ES-I3 (cell line): ENCODE results near the gene FUT2.
"Not testable (repeated sequence)": the region's sequence is repeated elsewhere in the genome, so short reads cannot be mapped to it uniquely, and the experiment has no call there.

Experiments
- H3K36me3 ChIP-seq: 2 replicates; pipeline ENCODE4 v1.6.1; 2013; ENCODE audit warnings: mild to moderate bottlenecking, low read length, control low read depth, moderate library complexity; ENCODE audit not compliant: insufficient read depth
- H3K4me1 ChIP-seq: 2 replicates; pipeline ENCODE4 v1.6.1; 2013; ENCODE audit warnings: mild to moderate bottlenecking, control low read depth, low read length; ENCODE audit not compliant: insufficient read depth
- H3K9ac ChIP-seq: 2 replicates; pipeline ENCODE4 v1.6.1; 2013; ENCODE audit warnings: low read depth, mild to moderate bottlenecking, low read length, moderate library complexity
- H3K9me3 ChIP-seq: 2 replicates; pipeline ENCODE4 v1.6.1; 2013; ENCODE audit warnings: mild to moderate bottlenecking, low read length, moderate library complexity; ENCODE audit not compliant: control insufficient read depth, insufficient read depth

FUT2 gene

DNA sequence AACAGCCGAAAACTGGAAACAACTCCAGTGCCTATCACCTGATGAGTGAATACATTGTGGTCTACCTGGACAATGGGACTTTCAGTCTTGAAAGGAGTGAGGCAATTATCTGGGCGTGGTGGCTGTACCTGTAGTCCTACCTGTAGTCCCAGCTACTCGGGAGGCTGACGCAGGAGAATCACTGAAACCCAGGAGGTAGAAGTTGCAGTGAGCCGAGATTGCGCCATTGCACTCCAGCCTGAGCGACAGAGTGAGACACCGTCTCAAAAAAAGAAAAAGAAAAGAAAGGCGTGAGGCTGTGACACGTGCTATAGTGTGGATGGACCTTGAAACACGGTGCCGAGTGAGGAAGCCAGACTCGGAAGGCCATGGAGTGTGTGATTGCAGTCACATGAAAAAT lies 18.9 kb upstream of the FUT2 start:
- Histone ChIP-seq H3K4me1 (peaks cover 17% of the 10 kb centered on the region), H3K9me3 (no peaks in the 10 kb centered on the region), H3K9ac (no peak overlapping the region), H3K36me3 (no peaks in the 10 kb centered on the region)

DNA sequence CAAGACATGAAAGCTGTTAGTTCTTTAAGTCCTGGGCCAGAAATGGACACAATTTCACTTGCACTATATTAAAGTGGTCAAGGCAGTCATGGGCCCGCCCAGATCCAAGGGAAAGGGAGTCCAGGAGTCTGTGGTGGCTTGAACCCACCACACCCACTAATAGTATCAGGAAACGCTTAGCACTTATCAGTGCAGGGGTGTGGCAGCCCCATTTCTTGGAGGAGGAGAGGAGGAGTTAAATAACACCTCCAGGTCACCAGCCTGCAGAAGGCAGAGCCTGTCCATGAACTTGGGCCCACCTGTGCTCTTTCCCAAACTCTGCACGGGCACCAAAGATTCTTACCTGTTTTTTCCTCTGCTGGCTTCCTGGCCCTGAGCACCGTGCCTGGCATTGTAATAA lies 17.6 kb upstream of the FUT2 start:
- H3K4me1 ChIP-seq: peaks cover 17% of the 10 kb centered on the region
- H3K36me3 ChIP-seq: no peaks in the 10 kb centered on the region
- no peak overlapping the region for H3K9ac ChIP-seq
- no peaks in the 10 kb centered on the region for H3K9me3 ChIP-seq

DNA sequence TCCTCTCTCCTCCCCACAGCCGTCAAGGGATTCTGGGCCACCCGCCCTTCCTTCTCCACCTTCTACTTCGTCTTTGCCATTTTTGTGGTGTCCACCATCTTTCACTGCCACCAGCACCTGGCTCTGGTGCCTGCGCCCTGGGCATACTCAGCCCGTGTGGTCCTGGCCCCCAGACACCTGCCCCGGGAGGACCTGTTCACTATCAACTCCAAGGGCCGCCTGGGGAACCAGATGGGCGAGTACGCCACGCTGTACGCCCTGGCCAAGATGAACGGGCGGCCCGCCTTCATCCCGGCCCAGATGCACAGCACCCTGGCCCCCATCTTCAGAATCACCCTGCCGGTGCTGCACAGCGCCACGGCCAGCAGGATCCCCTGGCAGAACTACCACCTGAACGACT lies 15.8 kb upstream of the FUT2 start:
- not testable (repeated sequence) for H3K36me3 ChIP-seq, H3K4me1 ChIP-seq, H3K9ac ChIP-seq, H3K9me3 ChIP-seq

DNA sequence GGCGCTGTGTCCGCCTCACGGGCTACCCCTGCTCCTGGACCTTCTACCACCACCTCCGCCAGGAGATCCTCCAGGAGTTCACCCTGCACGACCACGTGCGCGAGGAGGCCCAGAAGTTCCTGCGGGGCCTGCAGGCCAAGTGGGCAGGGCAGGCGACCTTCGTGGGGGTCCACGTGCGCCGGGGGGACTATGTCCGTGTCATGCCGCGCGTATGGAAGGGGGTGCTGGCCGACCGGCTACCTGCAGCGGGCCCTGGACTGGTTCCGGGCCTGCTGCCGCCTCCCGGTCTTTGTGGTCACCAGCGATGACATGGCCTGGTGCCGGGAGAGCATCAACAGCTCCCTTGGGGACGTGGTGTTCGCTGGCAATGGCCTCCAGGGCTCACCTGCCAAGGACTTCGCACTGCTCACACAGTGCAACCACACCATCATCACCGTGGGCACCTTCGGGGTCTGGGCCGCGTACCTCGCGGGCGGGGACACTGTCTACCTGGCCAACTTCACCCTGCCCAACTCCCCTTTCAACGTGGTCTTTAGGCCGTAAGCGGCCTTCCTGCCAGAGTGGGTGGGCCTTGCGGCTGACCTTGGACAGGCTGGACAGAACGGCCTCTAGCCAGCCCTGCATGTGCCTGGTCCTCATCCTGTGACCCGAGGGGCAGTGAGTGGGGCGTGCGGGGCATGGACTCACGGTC lies 15.2 kb upstream of the FUT2 start:
- Histone ChIP-seq H3K4me1 (peaks cover 3% of the 10 kb centered on the region; the same call in 1 of the 2 replicates), H3K36me3 (no peaks in the 10 kb centered on the region), H3K9ac (no peak overlapping the region), H3K9me3 (no peaks in the 10 kb centered on the region)

DNA sequence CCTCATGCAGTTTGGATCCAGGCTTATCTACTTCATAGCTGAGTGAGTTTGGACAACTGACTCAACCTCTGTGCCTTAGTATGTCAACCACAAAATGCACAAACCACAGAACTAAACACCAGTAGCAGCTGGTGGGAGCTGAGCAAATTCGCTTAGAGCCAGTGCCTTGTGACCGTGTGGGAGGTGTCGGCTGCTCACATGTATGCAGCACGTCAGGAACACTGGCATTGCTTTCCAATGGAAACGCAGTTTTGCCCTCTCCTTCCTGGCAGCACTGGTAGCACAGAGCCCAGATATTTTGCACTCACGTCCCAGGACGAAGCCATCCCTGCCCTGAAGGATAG lies 14.7 kb upstream of the FUT2 start:
- Histone ChIP-seq H3K9ac (no peak overlapping the region), H3K9me3 (no peaks in the 10 kb centered on the region), H3K4me1 (no peaks in the 10 kb centered on the region), H3K36me3 (no peaks in the 10 kb centered on the region)

DNA sequence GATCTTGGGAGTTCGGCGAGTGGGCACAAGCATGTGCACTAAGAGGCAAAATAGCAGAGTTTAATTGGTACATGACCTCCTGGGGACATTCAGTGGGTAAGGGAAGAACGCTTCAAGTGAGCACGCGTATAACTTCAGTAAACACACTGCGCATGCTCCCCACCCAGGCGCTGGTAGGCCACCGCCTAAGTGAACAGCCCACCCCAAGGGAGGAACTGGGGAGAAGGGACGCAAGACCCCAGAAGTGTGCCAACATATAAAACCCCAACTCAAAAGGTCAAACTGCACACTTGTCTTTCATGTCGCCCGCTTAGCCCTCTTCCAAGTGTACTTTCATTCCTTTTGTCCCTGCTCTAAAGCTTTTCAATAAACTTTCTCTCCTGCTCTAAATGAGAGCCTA lies 12.4 kb upstream of the FUT2 start:
- H3K9ac ChIP-seq: no peak overlapping the region
- H3K4me1 ChIP-seq: no peaks in the 10 kb centered on the region
- H3K9me3 ChIP-seq: no peaks in the 10 kb centered on the region
- no peaks in the 10 kb centered on the region for H3K36me3 ChIP-seq

DNA sequence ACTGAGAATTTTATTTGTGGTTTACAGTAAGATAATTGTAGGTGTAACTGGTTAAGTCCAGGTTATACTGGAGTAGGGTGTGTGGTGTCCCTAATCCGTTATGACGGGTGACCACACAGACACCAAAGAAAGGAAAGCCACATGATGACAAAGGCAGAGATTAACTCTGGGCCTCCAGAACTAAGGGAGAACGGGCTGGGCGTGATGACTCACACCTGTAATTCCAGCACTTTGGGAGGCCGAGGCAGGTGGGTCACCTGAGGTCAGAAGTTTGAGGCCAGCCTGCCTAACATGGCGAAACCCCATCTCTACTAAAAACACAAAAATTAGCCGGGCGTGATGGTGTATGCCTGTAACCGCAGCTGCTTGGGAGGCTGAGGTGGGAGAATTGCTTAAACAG lies 10.2 kb upstream of the FUT2 start:
- Histone ChIP-seq H3K36me3 (no peaks in the 10 kb centered on the region), H3K4me1 (no peaks in the 10 kb centered on the region), H3K9ac (no peak overlapping the region), H3K9me3 (no peaks in the 10 kb centered on the region)

DNA sequence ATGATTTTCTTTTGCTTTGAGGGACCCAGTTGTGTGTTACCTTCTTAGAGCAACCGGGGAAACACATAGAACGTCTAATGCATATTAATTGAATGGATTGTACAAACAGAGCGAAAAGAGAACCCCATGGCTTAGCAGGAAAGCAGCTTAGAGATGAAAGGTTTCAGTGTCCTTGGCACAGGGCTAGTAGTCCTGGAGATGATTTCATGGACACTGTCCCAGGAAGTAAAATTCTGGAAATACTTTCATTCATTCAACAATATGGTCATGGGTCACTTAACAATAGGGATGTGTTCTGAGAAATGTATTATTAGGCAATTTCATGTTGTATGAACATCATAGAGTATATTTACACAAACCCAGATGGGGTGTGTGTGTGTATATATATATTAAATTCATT lies 9.7 kb upstream of the FUT2 start:
- Histone ChIP-seq H3K36me3 (no peaks in the 10 kb centered on the region), H3K4me1 (no peaks in the 10 kb centered on the region), H3K9me3 (no peaks in the 10 kb centered on the region), H3K9ac (no peak overlapping the region)

DNA sequence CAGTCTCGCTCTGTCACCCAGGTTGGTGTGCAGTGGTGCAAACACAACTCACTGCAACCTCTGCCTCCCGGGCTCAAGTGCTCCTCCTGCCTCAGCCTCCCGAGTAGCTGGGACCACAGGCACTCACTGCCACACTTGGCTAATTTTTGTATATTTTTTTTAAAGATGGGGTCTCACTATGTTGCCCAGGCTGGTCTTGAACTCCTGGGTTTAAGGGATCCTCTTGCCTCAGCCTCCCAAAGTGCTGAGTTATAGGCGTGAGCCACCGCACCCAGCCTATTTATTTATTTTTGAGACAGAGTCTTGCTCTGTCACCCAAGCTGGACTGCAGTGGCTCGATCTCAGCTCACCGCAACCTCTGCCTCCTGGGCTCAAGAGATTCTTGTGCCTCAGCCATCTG lies 9.1 kb upstream of the FUT2 start:
- H3K36me3 ChIP-seq, H3K9ac ChIP-seq, H3K9me3 ChIP-seq, H3K4me1 ChIP-seq: not testable (repeated sequence)

DNA sequence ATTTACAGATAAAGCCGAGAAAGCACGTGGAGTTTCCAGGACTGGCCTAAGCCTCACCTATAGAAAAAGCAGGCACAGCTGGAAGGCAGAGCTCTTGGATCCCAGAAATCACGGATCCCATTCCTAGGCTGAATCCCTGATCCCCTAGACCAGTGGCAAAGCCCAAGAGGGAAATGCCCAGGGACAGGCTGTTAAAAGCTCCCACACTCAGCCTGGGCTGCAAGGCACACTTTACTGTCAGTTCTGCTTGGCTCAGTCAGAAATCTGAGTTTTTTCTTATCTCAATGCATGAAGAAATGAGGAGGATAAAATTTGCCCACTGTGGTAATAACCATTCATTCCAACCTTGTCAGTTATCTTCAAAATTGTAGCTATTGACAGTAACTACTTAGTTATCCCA lies 8.0 kb upstream of the FUT2 start:
- H3K4me1 ChIP-seq: no peaks in the 10 kb centered on the region
- no peak overlapping the region for H3K9ac ChIP-seq
- no peaks in the 10 kb centered on the region for H3K36me3 ChIP-seq
- no peaks in the 10 kb centered on the region for H3K9me3 ChIP-seq

DNA sequence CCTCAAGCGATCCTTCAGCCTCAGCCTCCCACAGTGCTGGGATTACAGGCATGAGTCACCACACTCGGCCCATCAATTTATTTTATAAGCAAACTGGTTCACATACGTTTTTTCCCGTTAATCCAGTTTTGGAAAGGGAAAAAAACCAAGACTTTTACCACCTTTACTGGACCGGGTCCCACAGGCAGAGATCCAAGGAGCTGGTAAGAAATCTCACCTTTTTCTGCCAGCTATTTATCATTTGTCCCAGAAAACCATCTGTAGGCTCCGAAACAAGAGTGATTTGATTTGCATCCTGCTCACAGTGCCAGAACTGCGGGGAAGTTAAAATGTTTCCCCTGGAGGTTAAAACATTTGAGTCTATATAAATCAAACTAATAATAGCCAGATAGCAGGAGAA lies 6.3 kb upstream of the FUT2 start:
- Histone ChIP-seq H3K9me3 (no peaks in the 10 kb centered on the region; the same call in 1 of the 2 replicates), H3K4me1 (no peaks in the 10 kb centered on the region), H3K36me3 (no peaks in the 10 kb centered on the region), H3K9ac (no peak overlapping the region)

DNA sequence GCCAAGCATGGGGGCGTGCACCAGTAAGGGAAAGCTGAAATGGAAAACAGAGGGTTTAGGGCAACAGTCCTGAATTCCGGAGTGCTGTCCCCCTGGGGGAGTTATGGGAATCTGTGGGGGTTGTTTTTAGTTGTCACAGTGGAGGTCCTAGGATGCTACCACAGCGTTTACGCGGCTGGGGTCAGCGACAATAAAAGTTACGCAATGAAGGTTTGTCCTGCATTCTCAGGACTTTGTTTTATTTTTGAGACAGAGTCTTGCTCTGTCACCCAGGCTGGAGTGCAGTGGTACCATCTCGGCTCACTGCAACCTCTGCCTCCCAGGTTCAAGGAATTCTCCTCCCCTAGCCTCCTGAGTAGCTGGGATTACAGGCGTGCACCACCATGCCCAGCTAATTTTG lies 2.1 kb upstream of the FUT2 start:
- H3K4me1 ChIP-seq, H3K9ac ChIP-seq: not testable (repeated sequence)

DNA sequence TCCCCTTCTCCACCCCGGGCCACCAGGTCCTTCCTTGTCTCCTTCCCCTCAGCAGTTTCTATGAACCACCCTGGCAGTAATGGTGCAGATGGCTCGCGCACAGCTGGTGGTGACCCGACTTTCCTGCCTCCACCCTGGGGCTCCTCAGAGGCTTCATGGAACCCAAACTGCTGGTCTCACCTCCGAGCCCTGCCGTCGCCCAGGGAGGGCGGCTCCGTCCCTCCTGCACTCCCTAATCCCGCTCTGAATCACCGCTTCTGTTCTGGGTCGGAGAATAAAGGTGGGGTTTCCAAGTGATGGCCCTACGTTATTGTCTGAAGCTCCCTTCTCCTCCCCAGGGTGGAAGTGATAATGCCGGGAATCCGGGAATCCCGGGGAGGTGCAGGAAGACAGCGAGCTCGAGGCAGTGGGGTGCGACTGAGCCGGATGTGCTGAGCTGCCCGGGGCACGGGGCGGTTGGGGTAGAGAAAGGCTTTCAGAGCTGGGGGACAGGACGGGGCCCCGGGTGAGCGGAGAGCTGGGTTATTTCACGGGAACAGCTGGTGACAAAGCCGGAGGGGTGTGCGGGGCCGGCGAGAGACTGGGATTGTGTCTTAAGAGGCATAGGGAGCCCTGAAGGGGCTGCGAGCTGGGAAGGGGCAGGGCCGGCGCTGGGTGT lies 711 bp downstream of the FUT2 start:
- H3K36me3 ChIP-seq: no peaks in the 10 kb centered on the region
- peak overlapping the region; percentile 78 for H3K9ac ChIP-seq

More for the DNA sequence above, 2.1 kb upstream of the FUT2 start:
- not testable (repeated sequence) for H3K9me3 ChIP-seq, H3K36me3 ChIP-seq

DNA sequence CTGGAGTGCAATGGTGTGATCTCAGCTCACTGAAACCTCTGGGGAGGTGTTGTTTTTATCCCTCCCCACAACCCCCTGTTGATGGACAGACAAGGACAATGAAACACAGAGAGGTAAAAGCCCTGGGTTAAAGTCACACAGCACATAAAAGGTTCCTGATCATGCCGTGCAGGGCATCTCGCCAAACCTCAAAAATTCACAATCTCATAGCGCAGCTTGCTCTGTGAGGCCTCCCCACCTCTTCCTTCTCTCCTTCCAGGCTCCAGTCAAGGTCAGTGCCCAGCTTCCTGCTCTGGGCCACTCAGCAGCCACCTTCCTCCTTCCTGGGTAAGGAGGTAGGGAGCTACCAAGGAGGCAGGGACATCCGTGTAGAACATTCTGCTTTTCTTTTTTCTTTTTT lies 2.3 kb downstream of the FUT2 start:
- H3K9me3 ChIP-seq: no peaks in the 10 kb centered on the region; the same call in 1 of the 2 replicates
- no peaks in the 10 kb centered on the region for H3K36me3 ChIP-seq
- no peak overlapping the region for H3K9ac ChIP-seq
- no peaks in the 10 kb centered on the region; the same call in 1 of the 2 replicates for H3K4me1 ChIP-seq

More for the DNA sequence above, 711 bp downstream of the FUT2 start:
- Histone ChIP-seq H3K4me1 (no peaks in the 10 kb centered on the region; the same call in 1 of the 2 replicates), H3K9me3 (no peaks in the 10 kb centered on the region; the same call in 1 of the 2 replicates)

DNA sequence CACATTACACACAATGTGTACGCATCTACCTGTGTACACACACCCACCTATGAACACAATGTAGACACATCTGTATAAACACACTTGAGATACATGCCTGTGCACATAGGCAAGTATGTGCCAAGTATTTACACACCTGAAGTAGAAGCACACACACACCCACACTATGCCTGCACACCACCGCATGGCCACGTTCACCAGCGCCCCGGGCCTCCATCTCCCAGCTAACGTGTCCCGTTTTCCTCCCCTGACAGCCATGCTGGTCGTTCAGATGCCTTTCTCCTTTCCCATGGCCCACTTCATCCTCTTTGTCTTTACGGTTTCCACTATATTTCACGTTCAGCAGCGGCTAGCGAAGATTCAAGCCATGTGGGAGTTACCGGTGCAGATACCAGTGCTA lies 6.9 kb downstream of the FUT2 start:
- H3K9ac ChIP-seq: no peak overlapping the region
- H3K36me3 ChIP-seq: no peaks in the 10 kb centered on the region; the same call in 1 of the 2 replicates
- H3K4me1 ChIP-seq: no peaks in the 10 kb centered on the region
- H3K9me3 ChIP-seq: no peaks in the 10 kb centered on the region
